MM.1S (cell line): ENCODE measurements around the gene TNK2.
A peak's percentile ranks its signal among the peaks of the same experiment; 100 is the strongest.

ENCODE experiments used
- DNase-seq: peaks from one replicate; pipeline ENCODE4 v3.0.0-alpha.2; 2015
- H2AFZ ChIP-seq: fragments of 300-600 bp; sonication (generic); 2 replicates; pipeline ENCODE4 v1.6.0; 2016; ENCODE audit warnings: antibody characterized with exemption, low read length
- H3F3A ChIP-seq: fragments of 300-600 bp; sonication (generic); 2 replicates; pipeline ENCODE4 v1.6.1; 2016; ENCODE audit warnings: mild to moderate bottlenecking, antibody characterized with exemption, low read length, moderate library complexity, mixed read lengths; ENCODE audit not compliant: insufficient read depth
- H3K27ac ChIP-seq: fragments of 300-600 bp; sonication (generic); 2 replicates; pipeline ENCODE4 v1.5.1; 2016; ENCODE audit warnings: mild to moderate bottlenecking, low read length
- H3K27me3 ChIP-seq: fragments of 300-600 bp; sonication (generic); replicated peaks from 2 replicates; pipeline ENCODE4 v1.6.0; 2016; ENCODE audit warnings: low read length; ENCODE audit not compliant: insufficient read depth
- H3K36me3 ChIP-seq: fragments of 300-600 bp; sonication (generic); replicated peaks from 2 replicates; pipeline ENCODE4 v1.6.1; 2016; ENCODE audit warnings: mild to moderate bottlenecking, low read length, mixed read lengths; ENCODE audit not compliant: insufficient read depth
- H3K4me1 ChIP-seq: fragments of 300-600 bp; sonication (generic); 2 replicates; pipeline ENCODE4 v1.6.1; 2016; ENCODE audit warnings: low read length, mixed read lengths
- H3K4me2 ChIP-seq: fragments of 300-600 bp; sonication (generic); 2 replicates; pipeline ENCODE4 v1.6.0; 2016; ENCODE audit warnings: low read depth, low read length
- H3K4me3 ChIP-seq: fragments of 300-600 bp; sonication (generic); 2 replicates; pipeline ENCODE4 v1.5.1; 2016; ENCODE audit warnings: low read length, mixed read lengths
- H3K79me2 ChIP-seq: fragments of 300-600 bp; sonication (generic); 2 replicates; pipeline ENCODE4 v1.6.1; 2016; ENCODE audit warnings: mixed run types, low read length, mixed read lengths
- H3K9ac ChIP-seq: fragments of 300-600 bp; sonication (generic); 2 replicates; pipeline ENCODE4 v1.6.1; 2016; ENCODE audit warnings: low read length, mixed read lengths
- H3K9me2 ChIP-seq: fragments of 300-600 bp; sonication (generic); replicated peaks from 2 replicates; pipeline ENCODE4 v1.6.1; 2016; ENCODE audit warnings: mild to moderate bottlenecking, low read length, mixed read lengths; ENCODE audit not compliant: insufficient read depth
- H3K9me3 ChIP-seq: fragments of 300-600 bp; sonication (generic); replicated peaks from 2 replicates; pipeline ENCODE4 v1.6.1; 2016; ENCODE audit warnings: mild to moderate bottlenecking, low read length, mixed read lengths; ENCODE audit not compliant: insufficient read depth
- H4K20me1 ChIP-seq: fragments of 300-600 bp; sonication (generic); 2 replicates; pipeline ENCODE4 v1.6.1; 2016; ENCODE audit warnings: mild to moderate bottlenecking, low read length, moderate library complexity, mixed read lengths; ENCODE audit not compliant: insufficient read depth
- CTCF ChIP-seq: fragments of 300-600 bp; sonication (generic); IDR thresholded peaks from 2 replicates; pipeline ENCODE4 v1.5.1; 2016; ENCODE audit warnings: antibody characterized with exemption, low read length, mixed read lengths
- EZH2 ChIP-seq: fragments of 300-600 bp; sonication (generic); optimal IDR thresholded peaks from 2 replicates; pipeline ENCODE3; 2017; ENCODE audit warnings: low read depth, mild to moderate bottlenecking, antibody characterized with exemption, low read length, mixed read lengths
- EZH2phosphoT487 ChIP-seq: fragments of 300-600 bp; sonication (generic); IDR thresholded peaks from 2 replicates; pipeline ENCODE4 v1.6.1; 2018; ENCODE audit warnings: antibody characterized with exemption, low read length

TNK2 gene

GRCh38 chr3:195906865-195907683 lies 1.3 kb downstream of the TNK2 start:
- Histone ChIP-seq H4K20me1 (no peaks in the 10 kb centered on the region), H3K9me2 (no peaks in the 10 kb centered on the region), H3K9ac (peak overlapping the region; percentile 87), H3K36me3 (no peaks in the 10 kb centered on the region), H3K9me3 (no peaks in the 10 kb centered on the region), H3K27me3 (no peaks in the 10 kb centered on the region), H3K4me2 (peak overlapping the region; percentile 98), H3K4me3 (peak overlapping the region; percentile 72), H3K79me2 (peaks cover 64% of the 10 kb centered on the region), H2AFZ (peak overlapping the region; percentile 8), H3F3A (peaks cover 47% of the 10 kb centered on the region), H3K4me1 (peaks cover 24% of the 10 kb centered on the region), H3K27ac (peak overlapping the region; percentile 94)
- TF ChIP-seq CTCF = peak; percentile 34
- no peak for TF ChIP-seq EZH2
- DNase-seq = peak; percentile 94

- Histone ChIP-seq H3K4me1 (peaks cover 24% of the 10 kb centered on the region), H3F3A (peaks cover 47% of the 10 kb centered on the region), H3K9ac (peak overlapping the region; percentile 87), H3K9me3 (no peaks in the 10 kb centered on the region), H3K9me2 (no peaks in the 10 kb centered on the region), H3K27me3 (no peaks in the 10 kb centered on the region), H3K36me3 (no peaks in the 10 kb centered on the region), H3K4me2 (peak overlapping the region; percentile 98), H3K4me3 (peak overlapping the region; percentile 72), H3K27ac (peak overlapping the region; percentile 94), H2AFZ (0 out of 2 replicates have a peak overlapping the region, but pooled peaks have one; percentile 3), H3K79me2 (peaks cover 73% of the 10 kb centered on the region), H4K20me1 (no peaks in the 10 kb centered on the region)
- TF ChIP-seq EZH2phosphoT487 (no peak), EZH2 (no peak), CTCF (no peak)
- peak; percentile 75 for DNase-seq
These were observed 2.1 kb downstream of the TNK2 start for GRCh38 chr3:195905970-195906864.

- Histone ChIP-seq H3K27ac (peak overlapping the region; percentile 15; the same call in 1 of the 2 replicates), H3K4me3 (0 out of 2 replicates have a peak overlapping the region, but pooled peaks have one; percentile 3), H3K4me1 (peaks cover 24% of the 10 kb centered on the region), H4K20me1 (no peaks in the 10 kb centered on the region), H3K27me3 (no peaks in the 10 kb centered on the region), H3K9me3 (no peaks in the 10 kb centered on the region), H3K9ac (no peak overlapping the region), H3K4me2 (peak overlapping the region; percentile 98), H2AFZ (no peak overlapping the region), H3K9me2 (no peaks in the 10 kb centered on the region), H3F3A (peaks cover 47% of the 10 kb centered on the region), H3K36me3 (no peaks in the 10 kb centered on the region), H3K79me2 (peaks cover 91% of the 10 kb centered on the region)
- no peak for DNase-seq
- TF ChIP-seq EZH2 (no peak), EZH2phosphoT487 (no peak), CTCF (no peak)
These were observed 4.0 kb downstream of the TNK2 start for GRCh38 chr3:195904368-195904767.
